Measurements from ENCODE around the gene SETD4.

GRCh38 chr21:36063375-36064084 lies 3.2 kb upstream of the SETD4 start:
- TF ChIP-seq TEAD4 (IDR thresholded peaks at IDR 0.05): no peak
- no peak for TF ChIP-seq TAF1 (IDR thresholded peaks at IDR 0.05; ENCODE audit: low read depth)
- TF ChIP-seq ZBTB7A (IDR thresholded peaks at IDR 0.05; ENCODE audit: low read depth): no peak
- TF ChIP-seq CEBPB (IDR thresholded peaks at IDR 0.05): no peak
- TF ChIP-seq CREB1 (IDR thresholded peaks at IDR 0.05; ENCODE audit: low read depth): no peak
- no peak for TF ChIP-seq EP300 (IDR thresholded peaks at IDR 0.05; ENCODE audit: borderline replicate concordance)
- TF ChIP-seq FOXM1 (IDR thresholded peaks at IDR 0.05; ENCODE audit: borderline replicate concordance, low read depth): no peak
- TF ChIP-seq REST (IDR thresholded peaks at IDR 0.05; ENCODE audit: low read depth): no peak

Measured in Ishikawa (cell line).